ENCODE results near the gene ARHGAP25.
A peak's percentile ranks its signal among the peaks of the same experiment; 100 is the strongest.

The ARHGAP25 gene

DNA sequence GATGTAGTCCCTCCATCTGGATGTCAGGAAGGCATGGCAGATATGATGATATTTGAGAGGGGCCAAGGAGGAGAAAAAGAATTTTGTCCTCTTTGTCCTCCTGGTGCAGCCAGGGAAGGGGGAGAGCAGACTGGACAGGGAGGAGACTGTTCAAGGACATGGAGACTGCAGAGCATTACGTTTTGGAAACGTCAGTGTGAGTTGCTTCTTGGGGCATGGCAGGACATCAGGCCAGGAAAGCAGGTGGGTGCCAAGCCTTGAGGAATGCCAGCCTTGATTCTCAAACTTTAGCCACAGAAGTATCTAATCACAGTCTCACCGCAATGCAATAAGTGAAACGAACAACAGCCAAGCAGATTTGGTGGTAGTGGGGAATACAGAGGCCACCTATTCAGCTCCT, 70.4 kb downstream of the ARHGAP25 start:
- no peak for DNase-seq

DNA sequence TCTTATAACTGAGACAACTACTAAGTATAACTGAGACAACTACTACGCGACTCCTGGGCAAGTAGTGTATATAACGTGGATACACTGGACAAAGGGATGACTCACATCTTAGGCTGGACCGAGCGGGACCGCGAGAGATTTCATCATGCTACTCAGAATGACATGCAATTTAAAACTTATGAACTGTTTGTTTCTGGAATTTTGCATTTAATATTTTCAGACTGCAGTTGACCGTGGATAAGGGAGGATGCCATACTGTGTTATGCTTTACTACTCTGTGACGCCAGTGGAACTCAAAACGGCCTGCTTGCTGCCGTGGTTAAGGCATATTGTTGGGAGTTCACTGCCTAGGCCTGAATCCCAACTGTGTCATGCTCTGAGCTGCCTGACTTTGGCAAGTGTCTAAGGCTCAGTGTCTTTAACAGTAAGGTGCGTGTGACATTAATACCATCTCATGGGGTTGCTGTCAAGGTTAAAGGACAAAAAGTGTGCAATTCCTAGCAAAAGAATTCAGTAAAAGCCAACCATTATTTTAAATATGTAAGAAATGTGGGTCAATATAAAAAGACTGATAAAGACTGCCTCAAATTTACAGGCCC, 72.0 kb downstream of the ARHGAP25 start:
- DNase-seq = no peak

DNA sequence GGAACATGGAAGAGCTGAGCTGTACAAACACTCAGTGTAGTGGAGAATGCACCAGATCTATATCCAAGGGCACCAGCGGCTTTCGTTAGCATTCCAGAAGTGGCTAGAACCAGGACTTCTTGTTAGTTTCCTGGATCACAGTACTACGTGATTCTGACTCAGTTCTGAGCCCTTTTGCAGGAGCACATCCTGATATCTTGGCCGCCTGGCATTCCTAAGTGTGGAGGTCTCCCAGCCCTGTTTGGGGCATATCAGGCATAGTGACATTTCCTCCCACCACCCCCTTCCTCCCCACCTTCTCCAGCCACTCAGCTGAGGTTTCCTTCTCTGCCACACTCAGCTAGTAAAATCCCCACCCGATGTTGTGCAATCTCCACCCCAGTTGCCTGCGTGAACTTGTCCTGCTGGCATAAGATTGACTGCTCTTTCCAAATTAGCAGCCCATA, 73.2 kb downstream of the ARHGAP25 start:
- no peak for DNase-seq

DNA sequence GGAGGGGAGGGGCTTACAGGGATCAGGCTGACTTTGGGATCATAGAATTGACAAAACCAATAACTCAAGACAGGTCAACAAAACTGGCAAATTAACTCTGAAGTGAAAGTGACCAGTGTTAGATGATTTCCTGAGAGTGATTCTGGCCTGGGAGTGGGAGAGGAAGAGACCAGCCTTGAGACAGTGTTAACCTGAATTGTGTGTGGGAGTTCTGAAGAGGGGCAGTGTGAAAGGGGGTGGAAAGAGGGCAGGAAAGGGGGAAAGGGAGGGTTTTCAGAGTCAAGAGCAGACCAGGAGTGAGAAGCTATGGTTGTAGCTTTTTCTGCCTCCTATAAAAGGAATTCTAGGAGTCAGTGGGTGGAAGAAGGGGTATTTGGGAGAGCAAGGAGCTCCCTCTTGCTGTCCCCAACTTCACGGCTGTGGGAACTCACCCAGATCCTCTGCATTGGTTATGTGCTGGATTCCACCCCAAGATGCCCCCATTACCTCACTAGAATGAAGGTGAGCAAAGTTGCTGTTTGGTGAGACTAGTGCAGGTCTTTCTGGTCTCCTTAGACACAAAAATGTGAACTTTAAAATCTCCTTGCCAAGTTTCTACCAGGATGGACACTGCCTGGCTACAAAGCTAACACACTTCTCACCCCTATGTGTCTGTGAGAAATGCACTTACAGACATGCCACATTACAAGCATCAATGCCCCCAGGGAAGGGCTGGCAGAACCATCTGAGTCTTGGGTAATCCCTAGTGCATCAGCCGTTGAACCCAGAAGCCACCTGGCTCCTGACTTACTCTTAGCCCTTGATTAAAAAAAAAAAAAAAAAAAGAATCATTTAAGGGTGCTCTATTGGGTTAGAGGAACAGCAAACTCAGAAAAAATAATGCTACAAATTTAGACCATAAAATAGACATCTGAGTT, 75.0 kb downstream of the ARHGAP25 start:
- DNase-seq = no peak

DNA sequence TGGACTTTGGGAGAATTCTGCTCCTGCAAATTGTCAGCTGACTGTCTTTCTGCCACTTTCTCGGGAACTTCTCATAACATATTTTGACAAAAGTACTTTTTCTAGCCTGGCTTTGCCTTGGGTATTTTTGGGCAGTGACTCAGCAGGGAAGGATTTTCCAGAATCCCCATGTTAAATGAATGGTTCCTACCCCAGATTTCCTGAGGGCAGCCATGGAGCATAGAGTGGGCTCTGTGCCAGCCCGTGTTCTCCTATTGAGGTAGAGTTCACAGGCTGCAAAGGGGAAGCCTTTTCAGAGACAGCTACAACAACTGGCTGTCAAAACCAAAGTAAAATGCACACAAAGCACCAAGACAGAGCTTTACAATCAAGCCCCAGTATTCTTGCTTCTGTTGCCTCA, 76.8 kb downstream of the ARHGAP25 start:
- no peak for DNase-seq

DNA sequence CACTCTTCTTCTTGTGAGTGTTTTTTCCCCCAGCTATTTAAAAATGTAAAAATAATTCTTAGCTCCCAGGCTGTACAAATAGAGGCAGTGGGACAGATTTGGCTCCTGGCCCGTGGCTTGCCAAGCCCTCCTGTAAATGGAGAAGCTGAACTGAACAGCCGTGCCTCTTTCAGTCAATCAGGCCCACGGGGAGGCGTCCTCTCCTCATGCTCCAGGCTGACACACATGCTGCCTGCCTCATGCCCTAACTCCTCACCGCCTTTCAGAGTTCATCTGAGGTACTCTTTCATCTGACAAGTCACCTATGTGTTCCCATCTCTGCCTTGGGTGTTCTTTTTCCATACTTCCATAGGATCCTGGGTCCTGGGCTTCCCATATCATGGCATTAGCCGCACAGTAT, 77.6 kb downstream of the ARHGAP25 start:
- no peak for DNase-seq

DNA sequence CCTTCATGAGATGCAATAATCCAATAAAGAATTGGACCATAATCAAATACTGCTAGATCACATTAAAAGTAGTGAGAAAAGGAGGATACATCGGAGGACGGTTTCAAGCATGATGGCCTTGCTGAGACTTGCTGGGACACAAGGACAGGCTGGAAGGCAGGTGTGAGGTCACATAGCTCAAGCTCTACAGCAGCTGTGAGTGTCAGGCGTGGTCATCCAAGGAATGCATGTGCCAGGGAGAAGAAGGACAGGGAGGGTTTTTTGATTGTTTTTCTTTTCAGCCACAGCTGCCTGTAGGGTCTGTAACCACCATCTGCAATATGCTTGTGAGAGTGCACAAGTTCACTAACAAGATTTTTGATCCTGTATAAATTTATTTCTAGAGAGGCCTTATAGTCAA, 79.0 kb downstream of the ARHGAP25 start:
- no peak for DNase-seq

DNA sequence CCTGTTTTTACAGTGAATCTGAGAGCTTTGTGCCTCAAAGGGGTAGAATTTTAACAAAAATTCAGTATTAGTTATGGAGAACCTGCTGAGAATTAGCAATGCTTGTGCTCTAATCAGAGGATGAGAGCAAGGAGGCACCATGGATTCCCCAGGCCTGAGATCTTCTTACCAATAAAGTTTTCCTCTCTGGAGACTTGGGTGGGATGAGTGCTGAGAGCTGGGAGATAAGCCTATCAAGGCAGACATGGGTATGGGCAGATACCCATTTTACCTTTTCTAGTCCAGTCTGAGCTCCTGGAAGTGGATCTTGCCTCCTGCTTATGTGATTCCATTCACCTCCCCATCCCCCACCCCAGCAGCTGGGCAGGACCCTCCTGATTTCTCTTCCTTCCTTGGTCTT, 82.7 kb downstream of the ARHGAP25 start:
- no peak for DNase-seq

DNA sequence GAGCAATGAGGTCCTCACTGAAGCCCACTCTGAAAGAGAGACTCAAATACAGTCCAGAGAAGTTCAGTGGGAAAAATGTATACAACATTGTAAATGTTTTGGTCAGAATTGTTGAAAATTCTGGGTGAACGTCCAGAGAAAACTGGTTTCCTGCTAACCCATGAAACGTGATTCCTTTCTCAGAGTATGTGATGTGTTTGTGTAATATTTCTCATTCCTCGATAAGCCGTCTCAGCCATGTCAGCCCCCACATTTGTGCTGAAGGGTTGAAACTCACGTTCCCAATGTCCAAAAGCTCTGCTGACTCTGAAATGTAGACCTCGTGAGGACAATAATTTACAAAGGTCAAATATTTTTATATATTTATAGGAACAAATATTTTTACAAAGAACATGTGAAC, 84.9 kb downstream of the ARHGAP25 start:
- DNase-seq = no peak

DNA sequence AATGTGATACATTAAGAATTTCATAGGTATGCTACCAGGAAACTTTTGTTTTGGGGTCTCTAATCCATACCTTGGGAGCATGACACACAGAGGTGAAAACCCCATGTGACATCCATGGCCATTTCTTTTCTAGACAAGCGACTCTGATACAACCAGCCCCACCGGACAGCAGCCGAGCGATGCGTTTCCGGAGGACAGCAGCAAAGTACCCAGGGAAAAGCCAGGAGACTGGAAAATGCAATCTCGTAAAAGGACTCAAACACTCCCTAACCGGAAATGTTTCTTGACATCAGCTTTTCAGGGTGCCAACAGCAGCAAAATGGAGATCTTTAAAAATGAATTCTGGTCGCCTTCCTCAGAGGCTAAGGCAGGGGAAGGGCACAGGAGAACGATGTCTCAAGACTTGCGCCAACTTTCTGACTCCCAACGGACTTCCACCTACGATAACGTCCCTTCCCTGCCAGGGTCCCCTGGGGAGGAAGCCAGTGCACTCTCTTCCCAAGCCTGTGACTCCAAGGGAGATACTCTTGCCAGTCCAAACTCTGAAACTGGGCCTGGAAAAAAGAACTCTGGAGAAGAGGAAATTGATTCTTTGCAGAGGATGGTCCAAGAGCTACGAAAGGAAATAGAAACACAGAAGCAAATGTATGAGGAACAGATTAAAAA, 87.7 kb downstream of the ARHGAP25 start:
- DNase-seq = no peak

DNA sequence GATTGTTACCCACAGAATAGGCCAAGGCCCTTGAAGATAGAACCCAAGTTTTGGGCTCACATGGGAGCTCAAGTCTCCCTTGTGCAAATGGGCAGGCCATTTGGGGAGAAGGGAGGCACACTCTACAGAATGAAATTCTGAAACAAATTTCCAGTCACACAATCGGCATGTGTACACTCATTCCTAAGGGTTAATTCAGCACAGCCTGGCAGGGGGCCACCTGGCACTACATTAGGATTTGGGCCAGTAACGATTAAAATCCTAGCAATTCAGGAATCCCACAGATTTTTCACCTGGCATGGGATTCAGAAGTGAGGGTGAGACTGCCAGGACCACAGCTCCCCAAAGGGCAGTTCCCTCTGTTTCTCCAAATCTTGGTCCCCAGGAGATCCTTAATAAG, 90.2 kb downstream of the ARHGAP25 start:
- no peak for DNase-seq

DNA sequence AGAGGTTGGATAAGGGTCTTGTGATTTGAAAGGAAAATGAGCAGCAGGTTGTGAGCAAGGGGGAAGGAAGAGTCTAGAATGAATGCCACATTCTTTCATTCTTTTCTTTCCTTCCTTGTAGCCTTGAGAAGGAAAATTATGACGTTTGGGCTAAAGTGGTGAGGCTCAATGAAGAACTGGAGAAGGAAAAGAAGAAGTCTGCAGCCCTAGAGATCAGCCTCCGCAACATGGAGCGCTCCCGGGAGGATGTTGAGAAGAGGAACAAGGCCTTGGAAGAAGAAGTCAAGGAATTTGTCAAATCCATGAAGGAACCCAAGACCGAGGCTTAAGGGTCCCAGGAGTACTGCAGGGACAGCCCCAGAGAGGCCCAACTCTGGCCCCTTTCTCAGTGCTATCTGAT, 91.3 kb downstream of the ARHGAP25 start:
- DNase-seq = no peak

DNA sequence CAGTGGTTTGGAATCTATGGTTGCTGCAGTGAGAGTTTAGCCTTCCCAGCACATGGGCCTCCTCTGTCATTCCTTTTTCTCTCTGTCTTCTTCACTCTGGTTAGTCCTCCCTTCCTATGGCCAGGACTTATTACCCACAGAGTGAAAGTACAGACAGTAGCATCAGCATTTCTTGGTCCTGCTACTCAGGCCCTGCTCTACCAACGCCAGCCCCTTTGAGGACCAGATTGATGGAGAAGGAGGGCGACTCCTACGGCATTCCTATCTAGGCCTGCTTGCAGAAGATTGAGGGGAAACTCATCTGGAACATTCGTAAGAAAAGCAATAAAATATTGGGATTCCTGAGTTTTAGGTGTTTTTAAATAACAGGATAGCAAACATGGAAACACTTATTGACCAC, 93.1 kb downstream of the ARHGAP25 start:
- no peak for DNase-seq

DNA sequence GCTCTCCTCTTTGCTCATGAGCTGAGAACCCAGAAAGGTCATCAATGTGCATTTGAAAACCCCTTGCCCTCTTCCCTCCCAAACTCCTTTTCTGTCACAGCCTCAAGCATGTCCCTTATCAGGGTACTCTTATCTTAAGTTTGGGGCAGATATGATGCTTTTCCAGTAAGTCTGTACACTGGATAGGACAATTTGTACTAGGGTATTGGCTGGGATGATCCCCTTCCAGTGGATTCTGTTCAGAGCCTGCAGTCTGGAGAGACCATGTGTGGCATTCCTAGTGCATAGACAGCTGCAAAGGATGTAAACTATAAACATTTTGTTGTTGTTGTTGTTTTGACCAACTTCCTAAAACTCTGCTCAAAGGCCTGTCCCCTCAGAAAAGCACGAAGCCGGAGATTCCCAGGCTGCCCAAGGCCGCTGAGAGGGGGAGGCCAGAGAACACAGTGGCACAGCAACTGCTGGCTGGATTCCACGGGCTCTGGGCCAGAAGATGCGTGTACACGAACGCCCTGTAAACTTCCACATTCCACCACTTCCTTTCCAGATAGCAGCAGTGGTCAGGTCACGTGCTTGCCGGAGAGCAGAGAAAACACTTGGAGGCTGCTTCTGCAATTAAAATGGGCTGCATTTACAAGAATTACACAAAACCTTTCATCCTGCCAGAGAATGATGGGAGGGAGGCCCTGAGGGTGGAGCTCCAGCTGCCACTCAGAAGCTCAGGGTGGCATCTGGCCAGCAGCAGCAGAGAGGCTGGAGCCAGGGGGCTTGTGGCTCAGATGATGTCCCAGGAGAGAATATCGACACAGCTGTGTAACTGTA, 94.5 kb downstream of the ARHGAP25 start:
- DNase-seq = peak; percentile 61

DNA sequence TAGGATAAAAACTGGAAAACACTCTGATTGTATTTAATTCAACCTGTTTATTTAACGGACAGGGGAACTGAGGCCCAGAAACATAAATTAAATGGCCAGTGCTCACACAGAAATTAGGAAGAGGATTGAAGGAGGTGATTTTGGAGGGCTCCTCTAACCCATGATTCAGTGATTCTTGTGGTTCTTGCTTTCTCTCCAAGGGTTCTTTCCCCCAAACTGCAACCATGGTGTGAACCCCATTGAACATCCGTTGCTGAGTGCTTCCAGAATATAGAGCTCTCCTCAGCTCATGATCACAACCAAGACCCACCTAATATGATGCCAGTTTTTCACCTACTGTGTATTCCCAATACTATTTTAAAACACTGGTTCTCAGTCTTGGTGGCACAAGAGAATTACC, 95.1 kb downstream of the ARHGAP25 start:
- DNase-seq = no peak

DNA sequence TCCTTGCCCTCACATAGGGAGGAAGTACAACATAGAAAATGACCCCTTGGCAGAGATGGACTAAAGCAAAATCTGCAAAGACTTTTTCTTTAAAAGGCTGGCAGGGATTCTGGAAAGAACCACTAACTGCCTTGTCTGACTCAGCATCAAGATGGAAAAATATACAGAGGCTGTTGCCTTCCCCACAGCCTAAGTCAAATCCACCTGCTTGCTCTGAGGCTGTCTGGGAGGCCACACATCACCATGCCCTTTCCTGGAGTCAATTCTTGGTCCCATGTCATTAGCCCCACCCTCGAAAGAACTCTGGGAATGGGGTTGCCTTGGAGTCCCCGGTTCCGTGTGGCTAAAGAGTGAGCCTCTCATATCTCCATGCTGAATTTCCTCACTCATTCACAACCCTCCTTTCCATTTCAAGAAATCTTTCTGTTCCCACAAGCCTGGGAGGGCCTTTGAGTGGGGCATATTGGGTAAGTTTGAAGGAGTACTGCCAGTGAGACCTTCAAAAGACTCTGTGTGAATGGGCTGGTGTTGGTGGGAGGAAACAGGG, 97.1 kb downstream of the ARHGAP25 start:
- no peak for DNase-seq

DNA sequence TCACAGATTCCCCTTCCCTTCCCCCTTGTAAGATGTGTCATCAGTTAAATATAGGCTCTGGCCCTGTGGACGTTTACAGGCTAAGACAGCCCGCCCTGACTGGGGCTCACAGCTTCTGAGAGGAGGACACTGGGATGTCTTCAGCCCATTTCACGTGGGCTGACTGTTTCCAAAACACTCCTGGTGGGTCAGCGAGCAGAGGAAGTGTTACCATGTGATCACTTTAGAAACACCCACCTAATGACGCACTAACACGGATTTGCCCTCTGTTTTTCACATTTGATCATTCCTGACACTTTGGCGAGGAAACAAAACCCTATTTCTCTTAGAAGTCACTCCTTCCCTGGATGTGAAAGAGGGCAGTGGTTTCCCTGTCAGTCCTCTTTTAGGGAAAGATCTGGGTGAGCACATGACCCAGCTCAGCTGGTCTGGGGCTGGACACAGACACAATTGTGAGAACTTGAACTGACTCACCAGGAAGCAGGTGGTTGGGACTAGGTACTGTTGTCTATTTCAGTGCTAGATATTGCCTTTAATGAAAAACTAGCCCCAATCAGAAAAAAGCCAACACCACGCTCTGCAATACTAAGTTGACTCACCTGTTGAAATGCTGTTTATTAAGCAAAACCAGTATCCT, 97.7 kb downstream of the ARHGAP25 start:
- DNase-seq = peak; percentile 43

DNA sequence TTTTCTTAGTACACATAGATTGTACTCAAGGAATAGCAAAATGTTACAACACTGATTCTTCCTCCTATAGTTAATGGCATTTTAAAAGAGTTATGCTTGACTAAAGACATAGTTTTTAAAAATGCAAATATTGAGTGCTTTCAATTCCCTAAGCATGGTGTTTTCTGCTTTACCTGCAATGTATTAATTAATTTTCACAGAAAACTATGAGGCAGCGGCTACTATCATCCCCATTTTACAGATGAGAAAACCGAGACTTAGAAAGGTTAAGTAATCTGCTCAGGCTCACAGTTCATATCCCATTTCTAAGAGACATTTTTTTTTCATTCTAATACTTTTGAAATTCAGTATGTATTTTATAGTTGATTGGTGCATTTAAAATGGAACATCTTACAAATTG, 98.6 kb downstream of the ARHGAP25 start:
- no peak for DNase-seq

DNA sequence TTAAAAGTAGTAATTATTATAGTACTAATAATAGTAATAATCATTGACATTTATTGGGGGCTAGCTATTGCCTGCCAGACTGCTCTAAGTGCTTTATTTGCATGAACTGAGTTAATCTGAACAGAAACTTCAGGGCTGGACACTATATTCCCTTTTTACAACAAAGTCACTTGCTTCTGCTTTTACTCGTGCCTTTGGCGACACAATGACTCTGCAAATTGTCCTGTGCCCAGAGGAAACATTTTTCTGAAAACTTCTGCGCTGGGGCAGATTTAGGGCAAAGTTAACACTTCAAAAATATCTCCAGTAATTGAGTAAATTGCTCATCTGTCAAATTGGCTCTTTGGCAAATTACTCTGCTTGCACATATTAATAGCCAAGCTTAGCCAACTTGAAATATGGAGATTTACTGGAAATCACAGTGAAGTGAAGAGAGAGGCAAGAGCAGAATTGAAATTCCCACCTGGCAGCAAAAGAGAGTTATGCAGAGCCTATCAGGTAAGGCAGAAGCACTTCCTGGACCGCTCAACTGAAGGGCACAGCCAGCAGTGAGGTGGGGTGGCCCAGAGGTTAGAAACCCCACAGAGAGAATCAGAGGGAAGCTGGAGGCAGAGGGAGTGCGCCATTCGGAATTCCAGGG, 100.2 kb downstream of the ARHGAP25 start:
- no peak for DNase-seq

DNA sequence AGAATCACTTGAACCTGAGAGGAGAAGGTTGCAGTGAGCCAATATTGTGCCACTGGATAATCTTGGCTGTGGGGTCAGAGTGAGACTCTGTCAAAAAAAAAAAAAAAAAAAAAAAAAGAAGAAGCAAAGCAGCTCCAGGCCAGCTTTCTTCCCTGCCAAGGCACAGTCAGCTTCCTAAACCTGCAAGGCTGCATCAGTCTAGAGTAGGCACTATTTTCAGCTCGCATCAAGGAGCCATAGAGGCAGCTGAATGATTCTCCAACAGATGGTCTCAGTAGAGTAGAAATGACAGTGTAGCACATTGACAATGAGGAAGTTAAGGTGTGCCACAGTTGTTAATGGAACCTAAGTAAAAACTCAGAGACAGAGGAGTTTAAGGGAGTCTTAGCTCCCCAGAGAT, 101.0 kb downstream of the ARHGAP25 start:
- no peak for DNase-seq

DNA sequence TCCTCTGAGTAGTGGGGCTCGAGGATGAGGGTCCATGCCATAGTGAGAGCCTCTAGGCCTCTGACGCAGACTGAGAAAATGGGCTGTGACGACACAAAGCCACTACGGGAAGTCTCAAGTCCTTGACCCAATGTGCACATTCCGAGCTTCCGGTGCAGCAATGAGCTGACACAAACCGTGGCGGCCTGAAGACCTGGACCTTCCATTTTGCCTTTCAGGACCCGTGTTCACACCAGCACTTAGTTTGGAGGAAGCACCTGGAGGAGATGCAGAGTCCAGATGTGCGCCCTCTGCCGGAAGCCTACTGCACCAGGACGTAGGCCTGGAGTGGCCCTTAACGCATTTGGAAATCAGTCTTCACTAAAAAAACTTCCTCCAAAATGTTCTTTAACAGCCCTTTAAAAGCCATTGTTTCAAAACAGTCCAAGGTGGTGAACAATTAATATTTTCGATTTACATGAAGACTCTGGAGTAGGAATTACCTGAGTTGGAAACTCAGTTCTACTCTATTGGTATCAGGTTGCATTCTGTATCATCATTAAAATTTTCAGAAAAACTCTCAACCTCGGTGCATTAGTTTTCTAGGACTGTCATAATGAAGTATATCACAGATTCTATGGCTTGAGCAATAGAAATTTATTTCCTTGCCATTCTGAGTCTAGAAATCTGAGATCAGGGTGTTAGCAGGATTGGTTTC, 102.7 kb downstream of the ARHGAP25 start:
- peak; percentile 76 for DNase-seq
